Measurements from ENCODE around the gene ZNF410.
"Not testable (repeated sequence)": the region's sequence is repeated elsewhere in the genome, so short reads cannot be mapped to it uniquely, and the experiment has no call there.

ZNF410 gene

GRCh38 chr14:73886449-73887317 lies at the start of gene ZNF410:
Gene ZNF410, plus strand, starts transcription at chr14:73886859. Its CDS starts 5,317 bp downstream, at chr14:73892176.
- DNase-seq, result peak; percentile 50

DNA sequence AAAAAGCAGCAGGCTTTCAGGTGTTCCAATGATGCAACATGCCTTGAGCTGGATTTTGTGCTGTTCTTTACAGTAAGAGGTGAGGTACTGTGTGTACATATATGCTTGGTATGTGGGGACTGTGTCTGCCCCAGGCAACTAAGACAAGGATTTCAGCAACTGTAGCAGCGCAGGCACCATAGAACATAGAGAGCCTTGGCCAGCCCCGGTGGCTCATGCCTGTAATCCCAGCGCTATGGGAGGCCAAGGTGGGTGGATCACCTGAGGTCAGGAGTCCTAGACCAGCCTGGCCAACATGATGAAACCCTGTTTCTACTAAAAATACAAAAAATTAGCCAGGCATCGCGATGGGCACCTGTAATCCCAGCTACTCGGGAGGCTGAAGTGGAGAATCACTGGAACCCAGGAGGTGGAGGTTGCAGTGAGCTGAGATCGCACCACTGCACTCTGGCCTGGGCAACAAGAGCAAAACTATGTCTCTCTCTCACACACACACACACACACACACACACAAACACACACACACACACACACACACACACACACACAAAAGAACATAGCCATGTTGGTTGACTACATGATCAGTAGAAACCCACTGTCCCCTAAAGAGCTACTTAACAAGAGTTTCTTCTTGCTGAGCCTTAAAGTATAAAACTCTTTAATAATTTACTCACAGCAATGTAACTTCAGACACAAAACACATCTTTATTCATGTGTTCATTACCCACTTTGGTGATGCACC lies 48.2 kb upstream of the ZNF410 start:
- not testable (repeated sequence) for DNase-seq

- no peak for DNase-seq
Measured at GRCh38 chr14:73842201-73842600, 44.5 kb upstream of the ZNF410 start.

DNA sequence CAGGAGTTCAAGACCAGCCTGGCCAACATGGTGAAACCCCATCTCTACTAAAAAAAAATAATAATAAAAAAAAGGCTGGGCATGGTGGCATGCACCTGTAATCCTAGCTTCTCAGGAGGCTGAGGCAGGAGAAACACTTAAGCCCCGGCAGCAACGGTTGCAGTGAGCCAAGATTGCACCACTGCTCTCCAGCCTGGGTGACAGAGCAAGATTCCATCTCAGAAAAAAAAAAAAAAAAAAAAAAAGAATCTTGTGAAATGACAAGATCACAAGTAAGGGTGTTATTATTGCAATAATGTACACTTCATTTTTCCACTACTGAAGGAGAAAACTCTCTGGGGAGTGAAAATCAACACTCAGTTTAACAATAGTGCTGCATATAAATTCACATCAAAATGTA lies 43.8 kb upstream of the ZNF410 start:
- DNase-seq, result no peak

GRCh38 chr14:73843296-73843695 lies 43.4 kb upstream of the ZNF410 start:
- DNase-seq, result no peak

DNA sequence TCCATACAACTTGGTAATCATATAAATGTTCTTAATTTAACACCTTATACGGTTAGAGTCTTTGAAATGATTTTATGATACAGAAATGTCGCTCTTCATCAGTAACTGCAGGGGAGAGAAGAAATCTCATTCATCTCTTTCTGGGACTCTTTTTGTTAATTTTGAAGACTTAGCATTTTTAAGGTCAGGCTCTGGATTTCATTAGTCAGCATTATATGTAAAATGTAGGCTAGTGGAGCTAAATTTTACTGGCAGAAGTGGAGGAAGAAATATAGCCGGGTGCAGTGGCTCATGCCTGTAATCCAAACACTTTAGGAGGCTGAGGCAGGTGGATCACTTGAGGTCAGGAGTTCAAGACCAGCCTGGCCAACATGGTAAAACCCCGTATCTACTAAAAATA lies 39.7 kb upstream of the ZNF410 start:
- DNase-seq, result no peak

GRCh38 chr14:73851000-73851399 lies 35.7 kb upstream of the ZNF410 start:
- no peak for DNase-seq

- DNase-seq, result peak; percentile 66
Measured at GRCh38 chr14:73851567-73852382, 34.9 kb upstream of the ZNF410 start, which contains the start of gene PTGR2. Gene PTGR2, plus strand, starts transcription at chr14:73851831. Its CDS starts 7,032 bp downstream, at chr14:73858863.

DNA sequence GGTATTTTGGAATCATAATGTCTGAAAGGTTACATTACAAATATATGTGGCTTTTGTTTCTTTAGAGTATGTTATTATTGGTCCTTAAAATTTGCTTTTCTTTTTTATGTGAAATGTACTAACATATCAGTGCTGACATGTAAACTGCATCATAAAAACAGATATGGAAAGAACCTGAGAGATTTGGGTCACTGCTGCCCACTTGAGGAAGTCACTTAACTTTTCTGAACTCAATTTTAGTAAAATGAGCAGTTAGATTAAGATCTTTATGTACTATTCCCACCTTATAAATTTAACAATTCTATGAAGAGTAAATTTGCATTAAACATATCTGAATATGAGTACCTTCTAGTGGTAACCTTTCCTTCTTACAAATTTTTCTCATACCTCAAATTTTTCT lies 27.5 kb upstream of the ZNF410 start:
- DNase-seq, result no peak

DNA sequence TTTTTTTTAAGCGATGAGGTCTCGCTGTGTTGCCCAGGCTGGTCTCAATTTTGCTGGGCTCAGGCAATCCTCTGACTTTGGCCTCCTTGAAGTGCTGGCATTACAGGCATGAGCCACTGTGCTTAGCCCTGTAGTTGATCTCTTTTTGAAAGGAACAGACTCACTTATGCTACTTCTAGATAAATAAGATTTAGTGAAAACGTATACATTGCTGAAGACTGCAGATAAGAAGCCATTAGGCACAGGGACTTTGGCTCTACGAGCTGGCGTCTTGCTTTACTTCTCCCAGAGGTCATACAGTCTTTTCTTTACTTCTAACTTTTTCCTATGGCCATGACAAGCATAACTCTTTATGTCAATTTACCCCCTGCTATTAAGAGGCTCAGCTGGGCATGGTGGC lies 25.6 kb upstream of the ZNF410 start:
- no peak for DNase-seq

GRCh38 chr14:73862480-73862879 lies 24.2 kb upstream of the ZNF410 start:
- no peak for DNase-seq

- DNase-seq, result no peak
Measured at GRCh38 chr14:73863209-73863608, 23.4 kb upstream of the ZNF410 start.

DNA sequence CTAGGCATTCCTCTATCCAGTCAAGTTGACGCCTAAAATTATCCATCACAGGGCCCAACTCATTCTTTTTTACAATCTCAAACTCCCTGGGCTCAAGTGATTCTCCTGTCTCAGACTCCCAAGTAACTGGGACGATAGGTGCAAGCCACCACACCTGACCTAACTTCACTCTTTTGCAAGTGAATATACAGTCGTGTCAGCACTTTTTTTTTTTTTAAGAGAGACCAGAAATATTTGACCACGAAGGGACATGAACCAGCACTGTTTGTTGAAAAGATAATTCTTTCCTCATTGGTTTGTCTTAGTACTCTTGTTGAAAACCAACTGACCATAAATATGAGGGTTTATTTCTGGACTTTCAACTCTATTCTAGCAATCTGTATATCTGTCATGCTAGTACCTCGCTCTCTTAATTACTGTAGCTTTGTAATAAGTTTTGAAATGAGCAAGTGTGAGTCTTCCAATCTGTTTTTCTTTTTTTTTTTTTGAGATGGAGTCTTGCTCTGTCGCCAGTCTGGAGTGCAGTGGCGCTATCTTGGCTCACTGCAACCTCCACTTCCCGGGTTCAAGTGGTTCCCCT lies 21.0 kb upstream of the ZNF410 start:
- no peak for DNase-seq

DNA sequence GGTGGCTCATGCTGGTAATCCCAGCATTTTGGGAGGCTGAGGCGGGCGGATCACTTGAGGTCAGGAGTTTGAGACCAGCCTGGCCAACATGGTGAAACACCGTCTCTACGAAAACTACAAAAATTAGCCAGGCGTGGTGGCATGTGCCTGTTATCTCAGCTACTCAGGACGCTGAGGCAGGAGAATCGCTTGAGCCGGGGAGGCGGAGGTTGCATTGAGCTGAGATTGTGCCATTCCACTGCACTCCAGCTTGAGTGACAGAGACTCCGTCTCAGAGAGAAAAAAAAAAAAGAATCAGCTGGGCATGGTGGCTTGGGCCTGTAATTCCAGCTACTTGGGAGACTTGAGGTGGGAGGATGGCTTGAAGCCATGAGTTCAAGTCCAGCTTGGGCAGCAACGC lies 16.9 kb upstream of the ZNF410 start:
- DNase-seq, result not testable (repeated sequence)

DNA sequence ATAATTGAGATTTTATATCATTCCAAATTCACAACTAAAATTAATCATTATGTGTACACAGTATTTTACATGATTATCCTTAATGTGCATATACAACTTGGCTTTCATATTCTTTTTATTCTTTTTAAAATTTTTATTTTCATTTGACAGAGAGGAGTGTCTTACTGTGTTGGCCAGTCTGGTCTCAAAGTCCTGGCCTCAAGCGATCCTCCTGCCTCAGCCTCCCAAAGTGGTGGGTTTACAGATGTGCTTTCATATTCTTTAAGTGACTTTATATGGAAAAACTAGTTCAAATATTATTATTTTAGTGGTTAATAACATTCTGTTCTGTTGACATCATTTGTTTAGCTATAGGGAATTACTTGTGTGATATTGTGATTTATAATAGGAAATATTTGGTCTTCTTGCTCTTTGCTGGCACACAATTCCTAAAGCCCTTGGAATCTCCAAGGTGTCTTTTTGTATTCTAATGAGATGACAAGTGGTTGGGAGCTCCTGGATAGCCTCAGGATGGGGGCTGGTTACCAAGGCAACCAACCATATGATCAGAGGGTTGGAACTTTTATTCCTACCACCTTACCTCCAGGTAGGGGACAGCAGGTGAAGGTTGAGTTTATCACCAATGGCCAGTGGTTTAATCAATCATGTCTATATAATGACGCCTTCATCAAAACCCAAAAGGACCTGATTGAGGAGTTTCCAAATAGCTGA lies 16.0 kb upstream of the ZNF410 start:
- no peak for DNase-seq

- no peak for DNase-seq
Measured at GRCh38 chr14:73873660-73874059, 13.0 kb upstream of the ZNF410 start.

DNA sequence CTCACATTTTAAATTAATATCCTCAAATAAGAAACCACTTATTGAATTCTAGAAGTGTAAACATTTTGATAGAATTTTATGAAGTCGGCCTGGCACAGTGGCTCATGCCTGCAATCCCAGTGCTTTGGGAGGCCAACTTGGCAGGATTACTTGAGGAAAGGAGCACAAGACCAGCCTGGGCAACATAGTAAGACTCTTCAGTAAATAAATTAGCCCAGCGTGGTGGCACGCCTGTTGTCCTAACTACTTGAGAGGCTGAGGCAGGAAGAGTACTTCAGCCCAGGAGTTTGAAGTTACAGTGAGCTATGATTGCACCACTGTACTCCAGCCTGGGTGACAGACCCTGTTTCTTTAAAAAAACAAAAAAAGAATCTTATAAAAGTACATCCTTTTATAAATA lies 8.9 kb upstream of the ZNF410 start:
- DNase-seq, result no peak

- no peak for DNase-seq
Measured at GRCh38 chr14:73878436-73878835, 8.2 kb upstream of the ZNF410 start.

- DNase-seq, result no peak
Measured at GRCh38 chr14:73879027-73879426, 7.6 kb upstream of the ZNF410 start.

DNA sequence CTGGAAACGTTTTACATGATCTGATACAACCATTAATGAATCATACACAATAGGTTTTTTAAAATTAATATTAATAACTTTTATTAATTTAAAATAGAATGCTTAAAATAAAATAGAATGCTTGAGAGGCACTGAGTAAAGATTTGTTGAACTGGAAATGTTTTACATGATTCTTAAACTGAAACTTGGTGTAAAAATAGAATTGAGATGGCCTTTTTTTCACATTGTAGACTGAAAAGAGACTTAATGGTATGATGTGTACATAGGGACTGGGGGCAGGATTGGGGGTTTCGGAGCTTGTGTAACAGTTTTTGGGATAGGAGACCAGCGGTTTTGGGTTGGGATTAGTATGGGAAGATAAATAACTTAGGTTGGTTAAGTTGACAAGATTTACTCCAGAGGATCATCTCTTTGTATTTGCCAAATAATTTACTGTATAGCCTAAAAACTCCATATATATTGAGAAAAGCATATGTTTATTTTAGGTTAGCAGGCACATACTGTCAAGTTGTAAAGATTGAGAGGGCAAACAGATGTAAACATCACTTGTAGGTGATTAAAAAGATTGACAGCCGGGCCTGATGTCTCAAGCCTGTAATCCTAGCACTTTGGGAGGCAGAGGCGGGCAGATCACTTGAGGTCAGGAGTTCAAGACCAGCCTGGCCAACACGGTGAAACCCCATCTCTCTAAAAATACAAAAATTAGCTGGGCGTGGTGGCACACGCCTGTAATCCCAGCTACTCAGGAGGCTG lies 2.0 kb upstream of the ZNF410 start:
- DNase-seq, result no peak

DNA sequence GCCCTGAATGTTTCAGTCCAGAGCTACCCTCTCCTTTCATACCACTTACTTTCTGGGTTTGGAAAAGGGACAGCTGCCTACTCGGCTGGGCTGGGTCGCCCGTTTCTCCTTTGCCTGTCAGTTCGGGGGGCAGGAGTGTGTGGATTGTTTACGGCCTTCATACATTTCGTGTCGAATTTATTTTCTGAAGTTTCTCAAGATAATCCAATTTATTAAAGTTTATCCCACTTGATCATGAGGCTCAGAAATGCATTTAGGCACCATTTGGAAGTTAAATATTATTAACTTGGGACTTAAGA lies 608 bp downstream of the ZNF410 start:
- no peak for DNase-seq

All from NCI-H187 treated with DMSO at 0.1 percent for 48 hours (cell line).